Upper lobe of left lung (tissue), 4 donors: ENCODE measurements around the gene CNOT3.

Experiments used
- EP300 ChIP-seq, 4 donors: sonication (generic); formaldehyde crosslinking; IDR thresholded peaks; one replicate each; pipeline ENCODE4 v1.5.1; 2017; ENCODE audit warnings: antibody characterized with exemption in 4 of 4, control low read depth in 2 of 4
- POLR2A ChIP-seq, 4 donors: fragments of 450-650 bp; IDR thresholded peaks; one replicate each; pipeline ENCODE4 v1.5.1; 2016 to 2017; ENCODE audit warnings: antibody characterized with exemption in 4 of 4, mild to moderate bottlenecking in 2 of 4
- POLR2AphosphoS5 ChIP-seq, 2 donors: sonication (generic); formaldehyde crosslinking; IDR thresholded peaks; one replicate each; pipeline ENCODE4 v1.5.1; 2017; ENCODE audit warnings: antibody characterized with exemption in 2 of 2
- TF ChIP-seq, protein P1 (sequence below), 6 experiments: fragments of 450-650 bp in 4 of 6; fragments of 200-600 bp in 2 of 6; sonication (generic) in 2 of 6; IDR thresholded peaks; one replicate each; pipeline ENCODE4 v1.5.1; 2016 to 2019; ENCODE audit warnings: antibody characterized with exemption in 6 of 6

DNA sequence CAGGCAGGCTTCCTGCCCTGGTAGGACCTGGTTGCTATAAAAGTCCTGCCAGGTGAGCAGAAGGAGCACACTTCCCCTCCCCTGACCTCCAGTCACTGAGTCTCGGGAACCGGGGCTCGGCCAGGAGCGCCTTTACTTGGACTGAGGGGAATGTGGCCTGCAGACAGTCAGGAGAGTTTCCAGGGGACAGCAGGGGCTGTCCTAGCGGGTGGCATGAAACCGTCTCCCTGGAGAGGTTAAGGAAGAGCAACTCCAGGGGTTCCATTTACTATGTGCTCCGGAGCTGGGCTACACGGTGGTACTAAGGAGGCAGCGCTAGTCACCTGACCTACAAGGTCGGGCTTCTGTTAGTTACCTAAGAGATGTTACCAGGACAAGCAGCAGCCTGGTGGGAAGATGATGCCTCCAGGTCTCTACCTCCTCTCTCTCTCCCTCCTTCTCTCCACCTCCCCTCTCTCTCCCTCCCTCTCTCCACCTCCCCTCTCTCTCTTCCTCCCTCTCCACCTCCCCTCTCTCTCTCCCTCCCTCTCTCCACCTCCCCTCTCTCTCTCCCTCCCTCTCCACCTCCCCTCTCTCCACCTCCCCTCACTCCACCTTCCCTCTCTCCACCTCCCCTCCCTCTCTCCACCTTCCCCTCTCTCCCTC is 4.1 kb upstream of the CNOT3 start:
- TF ChIP-seq, protein P1, sequence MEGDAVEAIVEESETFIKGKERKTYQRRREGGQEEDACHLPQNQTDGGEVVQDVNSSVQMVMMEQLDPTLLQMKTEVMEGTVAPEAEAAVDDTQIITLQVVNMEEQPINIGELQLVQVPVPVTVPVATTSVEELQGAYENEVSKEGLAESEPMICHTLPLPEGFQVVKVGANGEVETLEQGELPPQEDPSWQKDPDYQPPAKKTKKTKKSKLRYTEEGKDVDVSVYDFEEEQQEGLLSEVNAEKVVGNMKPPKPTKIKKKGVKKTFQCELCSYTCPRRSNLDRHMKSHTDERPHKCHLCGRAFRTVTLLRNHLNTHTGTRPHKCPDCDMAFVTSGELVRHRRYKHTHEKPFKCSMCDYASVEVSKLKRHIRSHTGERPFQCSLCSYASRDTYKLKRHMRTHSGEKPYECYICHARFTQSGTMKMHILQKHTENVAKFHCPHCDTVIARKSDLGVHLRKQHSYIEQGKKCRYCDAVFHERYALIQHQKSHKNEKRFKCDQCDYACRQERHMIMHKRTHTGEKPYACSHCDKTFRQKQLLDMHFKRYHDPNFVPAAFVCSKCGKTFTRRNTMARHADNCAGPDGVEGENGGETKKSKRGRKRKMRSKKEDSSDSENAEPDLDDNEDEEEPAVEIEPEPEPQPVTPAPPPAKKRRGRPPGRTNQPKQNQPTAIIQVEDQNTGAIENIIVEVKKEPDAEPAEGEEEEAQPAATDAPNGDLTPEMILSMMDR (IDR thresholded peaks at IDR 0.05) = no peak
- TF ChIP-seq POLR2A (IDR thresholded peaks at IDR 0.05) (no peak), EP300 (IDR thresholded peaks at IDR 0.05) (no peak), POLR2AphosphoS5 (IDR thresholded peaks at IDR 0.05) (no peak)
